ENCODE data around the gene GLDC.

Gene GLDC

GRCh38 chr9:6506571-6506970 is 139.0 kb downstream of the GLDC start:
- no peak for DNase-seq (ENCODE audit: low read depth, low spot score)

GRCh38 chr9:6502399-6502798 is 143.1 kb downstream of the GLDC start:
- no peak for DNase-seq (ENCODE audit: low read depth, low spot score)

- no peak for DNase-seq (ENCODE audit: low read depth, low spot score)
These were observed 143.9 kb downstream of the GLDC start for GRCh38 chr9:6501526-6502210.

GRCh38 chr9:6498982-6499381 is 146.5 kb downstream of the GLDC start:
- DNase-seq (ENCODE audit: low read depth, low spot score): no peak

GRCh38 chr9:6495466-6495865 is 150.1 kb downstream of the GLDC start:
- no peak for DNase-seq (ENCODE audit: low read depth, low spot score)

GRCh38 chr9:6490863-6491262 is 154.7 kb downstream of the GLDC start:
- DNase-seq (ENCODE audit: low read depth, low spot score): no peak

- no peak for DNase-seq (ENCODE audit: low read depth, low spot score)
These were observed 156.4 kb downstream of the GLDC start for GRCh38 chr9:6489099-6489498.

GRCh38 chr9:6488395-6488794 is 157.1 kb downstream of the GLDC start:
- no peak for DNase-seq (ENCODE audit: low read depth, low spot score)

GRCh38 chr9:6484210-6484609 is 161.3 kb downstream of the GLDC start:
- DNase-seq (ENCODE audit: low read depth, low spot score): no peak
